8988T (cell line): ENCODE measurements around the gene PSMD14.

ENCODE experiments used
- DNase-seq: peaks from one replicate; pipeline ENCODE4 v3.0.0; 2011

PSMD14 gene

DNA sequence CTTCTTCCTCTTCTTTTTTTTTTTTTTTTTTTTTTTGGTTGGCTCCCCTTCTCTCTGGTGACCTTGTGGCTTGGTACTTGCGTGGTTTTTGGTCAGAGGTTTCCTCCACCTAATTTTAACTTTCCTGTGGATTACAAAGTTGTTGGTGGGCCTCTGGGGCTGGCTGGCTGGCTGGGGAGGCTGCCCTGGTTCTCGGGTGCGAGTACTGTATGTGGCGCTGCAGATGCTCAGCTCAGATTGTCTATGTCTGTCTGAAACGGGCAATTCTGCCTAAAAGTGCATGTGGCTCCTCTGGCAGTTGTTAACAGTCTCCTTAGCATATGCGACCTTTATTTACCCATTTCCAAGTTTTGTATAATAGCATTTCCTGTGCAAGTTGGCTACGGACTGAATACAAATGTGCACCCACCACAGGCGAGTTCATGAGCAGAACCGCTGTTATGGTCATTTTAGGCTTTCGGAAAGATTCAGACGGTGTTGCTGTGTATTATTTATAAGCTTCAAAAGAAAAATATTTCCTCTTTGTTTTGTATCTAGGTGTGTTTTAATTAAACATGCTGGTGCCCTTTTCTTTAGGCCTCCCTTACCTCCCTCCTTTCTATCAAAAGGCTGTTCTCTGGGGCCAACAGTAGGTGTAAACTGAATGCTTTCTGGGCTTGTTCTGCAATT lies 112.3 kb downstream of the PSMD14 start:
- no peak for DNase-seq

DNA sequence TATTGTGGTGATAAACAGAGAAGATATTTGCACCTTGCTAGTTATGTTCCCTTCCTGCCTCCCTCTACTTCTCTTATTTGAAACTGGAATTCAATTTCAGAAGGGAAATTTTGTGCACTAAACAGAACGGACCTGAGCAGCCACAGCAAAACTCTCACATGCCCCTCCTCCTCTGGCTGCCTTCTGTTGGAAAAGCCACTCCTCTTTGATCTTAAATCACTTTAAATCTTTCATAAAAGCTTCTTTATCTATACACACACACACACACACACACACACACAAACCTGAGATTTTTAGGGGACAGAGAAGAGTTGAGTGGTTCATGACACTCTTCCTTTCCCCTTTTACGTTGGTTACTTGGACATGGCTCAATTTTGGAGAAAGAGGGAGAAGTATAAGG lies 113.5 kb downstream of the PSMD14 start:
- DNase-seq: no peak

DNA sequence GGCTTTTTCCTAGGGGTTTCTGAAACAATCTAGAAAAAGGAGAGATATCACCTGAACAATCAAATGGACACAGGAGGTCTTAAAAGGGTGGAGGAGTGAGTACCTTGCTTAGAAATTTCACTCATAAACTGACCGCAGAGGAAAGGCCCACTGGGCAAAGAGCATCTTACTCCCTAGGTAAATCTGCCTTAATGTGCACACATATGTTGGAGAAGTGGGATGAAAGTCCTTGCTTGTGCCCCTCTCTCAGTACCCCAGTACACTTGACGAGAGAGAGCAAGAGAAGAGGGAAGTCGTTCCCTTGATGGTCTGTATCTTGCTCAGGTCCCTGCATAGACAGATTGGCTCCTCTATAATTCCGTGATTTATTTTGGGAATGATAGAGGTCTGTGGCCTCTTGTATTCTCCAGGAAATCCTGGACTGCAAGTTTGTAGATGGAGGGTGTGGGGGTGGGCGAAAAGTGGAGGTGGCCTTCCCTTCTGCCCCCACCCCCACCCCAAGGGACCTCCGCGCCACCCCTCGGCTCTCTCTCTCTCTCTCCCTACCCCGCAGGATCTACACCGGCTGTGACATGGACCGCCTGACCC lies 114.7 kb downstream of the PSMD14 start:
- no peak for DNase-seq

DNA sequence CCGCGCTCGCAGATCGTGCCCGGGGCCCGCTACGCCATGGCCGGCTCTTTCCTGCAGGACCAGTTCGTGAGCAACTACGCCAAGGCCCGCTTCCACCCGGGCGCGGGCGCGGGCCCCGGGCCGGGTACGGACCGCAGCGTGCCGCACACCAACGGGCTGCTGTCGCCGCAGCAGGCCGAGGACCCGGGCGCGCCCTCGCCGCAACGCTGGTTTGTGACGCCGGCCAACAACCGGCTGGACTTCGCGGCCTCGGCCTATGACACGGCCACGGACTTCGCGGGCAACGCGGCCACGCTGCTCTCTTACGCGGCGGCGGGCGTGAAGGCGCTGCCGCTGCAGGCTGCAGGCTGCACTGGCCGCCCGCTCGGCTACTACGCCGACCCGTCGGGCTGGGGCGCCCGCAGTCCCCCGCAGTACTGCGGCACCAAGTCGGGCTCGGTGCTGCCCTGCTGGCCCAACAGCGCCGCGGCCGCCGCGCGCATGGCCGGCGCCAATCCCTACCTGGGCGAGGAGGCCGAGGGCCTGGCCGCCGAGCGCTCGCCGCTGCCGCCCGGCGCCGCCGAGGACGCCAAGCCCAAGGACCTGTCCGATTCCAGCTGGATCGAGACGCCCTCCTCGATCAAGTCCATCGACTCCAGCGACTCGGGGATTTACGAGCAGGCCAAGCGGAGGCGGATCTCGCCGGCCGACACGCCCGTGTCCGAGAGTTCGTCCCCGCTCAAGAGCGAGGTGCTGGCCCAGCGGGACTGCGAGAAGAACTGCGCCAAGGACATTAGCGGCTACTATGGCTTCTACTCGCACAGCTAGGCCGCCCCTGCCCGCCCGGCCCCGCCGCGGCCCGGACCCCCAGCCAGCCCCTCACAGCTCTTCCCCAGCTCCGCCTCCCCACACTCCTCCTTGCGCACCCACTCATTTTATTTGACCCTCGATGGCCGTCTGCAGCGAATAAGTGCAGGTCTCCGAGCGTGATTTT lies 115.5 kb downstream of the PSMD14 start:
- DNase-seq: no peak

DNA sequence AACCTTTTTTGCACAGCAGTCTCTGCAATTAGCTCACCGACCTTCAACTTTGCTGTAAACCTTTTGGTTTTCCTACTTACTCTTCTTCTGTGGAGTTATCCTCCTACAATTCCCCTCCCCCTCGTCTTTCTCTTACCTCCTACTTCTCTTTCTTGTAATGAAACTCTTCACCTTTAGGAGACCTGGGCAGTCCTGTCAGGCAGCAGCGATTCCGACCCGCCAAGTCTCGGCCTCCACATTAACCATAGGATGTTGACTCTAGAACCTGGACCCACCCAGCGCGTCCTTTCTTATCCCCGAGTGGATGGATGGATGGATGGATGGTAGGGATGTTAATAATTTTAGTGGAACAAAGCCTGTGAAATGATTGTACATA lies 116.2 kb downstream of the PSMD14 start:
- no peak for DNase-seq

DNA sequence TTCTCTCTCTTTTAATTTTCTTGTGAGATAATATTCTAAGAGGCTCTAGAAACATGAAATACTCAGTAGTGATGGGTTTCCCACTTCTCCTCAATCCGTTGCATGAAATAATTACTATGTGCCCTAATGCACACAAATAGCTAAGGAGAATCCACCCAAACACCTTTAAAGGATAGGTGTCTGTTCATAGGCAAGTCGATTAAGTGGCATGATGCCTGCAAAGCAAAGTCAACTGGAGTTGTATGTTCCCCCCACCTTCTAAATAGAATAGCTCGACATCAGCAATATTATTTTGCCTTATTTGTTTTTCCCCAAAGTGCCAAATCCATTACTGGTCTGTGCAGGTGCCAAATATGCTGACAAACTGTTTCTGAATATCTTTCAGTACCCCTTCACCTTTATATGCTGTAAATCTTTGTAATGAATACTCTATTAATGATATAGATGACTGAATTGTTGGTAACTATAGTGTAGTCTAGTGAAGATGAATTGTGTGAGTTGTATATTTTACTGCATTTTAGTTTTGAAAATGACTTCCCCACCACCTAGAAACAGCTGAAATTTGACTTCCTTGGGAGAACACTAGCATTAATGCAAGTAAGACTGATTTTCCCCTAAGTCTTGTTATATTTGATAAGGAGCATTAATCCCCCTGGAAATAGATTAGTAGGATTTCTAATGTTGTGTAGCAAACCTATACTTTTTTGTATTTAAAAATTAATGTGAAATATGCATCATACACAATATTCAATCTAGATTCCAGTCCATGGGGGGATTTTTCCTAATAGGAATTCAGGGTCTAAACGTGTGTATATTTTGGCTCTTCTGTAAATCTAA lies 116.9 kb downstream of the PSMD14 start:
- no peak for DNase-seq

DNA sequence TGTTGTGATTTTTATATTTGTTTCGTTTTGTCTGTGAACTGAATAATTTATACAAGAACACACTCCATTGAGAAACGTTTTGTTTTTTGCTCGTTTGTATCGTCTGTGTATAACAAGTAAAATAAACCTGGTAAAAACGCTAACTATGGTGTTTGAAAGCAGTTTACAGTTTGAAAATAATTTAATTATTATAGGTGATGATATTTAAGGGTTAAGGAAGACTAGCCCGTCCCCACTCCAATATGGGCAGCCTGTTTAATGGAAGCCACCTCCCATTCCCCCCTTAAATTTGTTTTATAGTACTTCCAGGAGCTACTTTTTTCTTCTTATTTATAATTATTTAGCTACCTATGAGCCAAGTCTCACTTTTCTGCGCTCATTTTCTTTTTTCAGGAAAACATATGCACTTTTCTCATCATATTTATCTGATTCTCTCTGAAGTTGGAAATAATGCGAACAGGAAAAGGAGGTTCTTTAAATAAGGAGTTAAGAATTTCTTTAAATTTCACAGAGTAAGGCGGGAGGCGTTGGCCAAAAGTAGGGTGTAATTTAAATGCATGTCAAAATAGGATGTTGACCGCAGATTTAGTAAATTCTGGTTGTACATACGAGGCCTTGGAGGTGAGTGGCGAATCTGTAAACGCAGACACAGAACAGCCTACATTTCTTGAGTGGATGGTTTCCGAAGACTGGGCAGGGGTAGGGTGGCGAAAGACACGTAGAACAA lies 117.7 kb downstream of the PSMD14 start:
- DNase-seq: no peak

DNA sequence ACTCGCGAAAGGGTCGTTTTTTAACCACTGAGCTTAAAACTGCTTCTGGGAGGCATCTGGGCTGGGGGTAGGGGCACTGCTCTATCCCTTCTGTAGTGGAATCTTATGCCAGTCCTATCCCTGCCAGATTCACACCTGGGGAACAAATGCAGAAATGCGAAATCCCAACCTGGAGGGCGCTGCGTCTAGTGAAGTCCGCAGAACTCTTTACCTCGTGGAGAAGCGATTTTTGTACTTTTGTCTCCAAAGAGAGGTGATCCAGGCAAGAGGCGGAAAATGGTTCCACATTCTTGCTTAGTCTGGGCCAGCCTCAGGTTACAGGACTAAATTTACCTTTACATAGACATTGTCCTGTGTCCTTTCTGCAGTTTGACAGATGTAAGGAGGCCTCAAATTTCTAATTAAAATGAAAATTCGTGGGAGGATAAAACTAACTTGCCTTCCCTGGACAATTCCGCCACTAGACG lies 118.3 kb downstream of the PSMD14 start:
- DNase-seq: no peak

DNA sequence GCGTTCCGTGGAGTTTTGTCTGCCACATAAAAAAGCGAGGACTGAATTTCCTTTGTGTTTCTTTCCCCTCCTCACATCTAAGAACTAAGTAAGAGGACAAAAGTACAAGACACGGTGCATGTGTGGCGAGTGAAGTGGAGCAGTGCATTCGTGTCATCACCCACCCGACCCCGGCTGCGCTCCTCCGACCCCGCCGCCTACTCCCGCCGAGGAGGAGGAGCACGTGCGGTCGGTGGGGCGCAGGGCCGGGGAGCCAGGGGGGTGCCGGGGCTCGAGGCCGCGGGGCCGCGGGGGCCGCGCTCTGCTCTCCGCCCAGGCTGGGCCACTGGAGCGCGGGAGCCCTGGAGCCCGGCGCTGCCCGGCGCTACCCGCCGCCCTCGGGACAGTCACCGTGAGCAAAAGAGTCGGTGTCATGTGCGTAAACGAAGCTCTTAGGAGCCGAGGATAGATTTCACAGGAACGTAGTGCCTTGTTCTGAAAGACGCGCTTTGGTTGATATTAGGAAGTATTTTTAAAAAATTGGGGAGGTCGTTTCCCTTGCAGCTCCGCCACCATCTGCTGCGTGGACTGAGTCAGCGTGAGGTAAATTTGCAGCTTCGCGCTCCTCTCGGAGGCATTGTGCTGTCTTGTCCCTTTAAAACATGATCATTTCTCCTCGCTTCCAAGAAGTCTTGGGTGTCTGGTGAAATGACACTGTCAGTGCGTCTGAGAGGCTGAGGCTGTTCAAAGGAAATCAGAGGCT lies 118.9 kb downstream of the PSMD14 start:
- DNase-seq: no peak

DNA sequence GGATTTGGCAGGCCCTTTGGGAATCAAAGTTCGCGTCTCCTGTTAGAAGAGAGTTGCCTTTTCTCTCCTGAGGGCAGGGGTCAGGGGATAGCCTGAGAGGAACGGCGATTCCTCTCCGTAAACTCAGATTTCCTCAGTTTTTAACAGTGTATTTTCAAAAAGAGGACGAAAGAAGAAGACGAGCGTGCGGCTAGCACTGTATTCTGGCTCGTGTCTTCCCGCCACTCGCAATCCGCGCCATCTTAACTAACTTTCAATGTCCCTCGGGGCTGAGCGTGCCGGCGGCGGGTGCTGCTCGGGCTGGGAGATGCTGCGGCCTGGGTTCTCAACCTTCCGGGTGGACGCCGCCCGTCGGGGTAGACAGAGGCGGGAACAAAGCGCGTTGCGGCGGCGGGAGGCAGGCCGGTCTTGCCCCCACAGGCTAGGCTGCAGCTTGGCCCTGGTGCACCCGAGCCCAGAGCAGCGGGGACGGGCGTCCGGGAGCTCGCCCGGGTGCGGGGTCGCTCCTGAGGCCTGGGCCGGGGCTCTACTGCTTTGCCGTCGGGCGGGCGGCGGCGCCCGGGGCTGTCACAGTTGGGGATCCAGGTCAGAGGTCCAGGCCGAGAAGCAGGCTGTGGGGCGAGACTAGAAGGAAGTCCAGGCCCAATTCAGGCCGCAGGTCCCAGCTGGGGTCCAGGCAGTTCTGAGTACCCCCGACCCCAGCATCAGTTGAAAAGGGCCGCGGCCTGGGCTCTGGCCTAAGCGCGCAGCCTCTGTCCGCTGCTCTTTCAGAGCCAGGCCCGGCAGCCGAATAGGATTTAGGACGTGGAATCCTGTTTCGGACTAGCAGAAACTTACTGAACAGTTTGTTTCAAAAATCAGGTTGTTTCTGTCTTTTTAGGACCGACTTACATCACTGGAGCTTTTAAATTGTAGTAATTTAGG lies 119.7 kb downstream of the PSMD14 start:
- no peak for DNase-seq

DNA sequence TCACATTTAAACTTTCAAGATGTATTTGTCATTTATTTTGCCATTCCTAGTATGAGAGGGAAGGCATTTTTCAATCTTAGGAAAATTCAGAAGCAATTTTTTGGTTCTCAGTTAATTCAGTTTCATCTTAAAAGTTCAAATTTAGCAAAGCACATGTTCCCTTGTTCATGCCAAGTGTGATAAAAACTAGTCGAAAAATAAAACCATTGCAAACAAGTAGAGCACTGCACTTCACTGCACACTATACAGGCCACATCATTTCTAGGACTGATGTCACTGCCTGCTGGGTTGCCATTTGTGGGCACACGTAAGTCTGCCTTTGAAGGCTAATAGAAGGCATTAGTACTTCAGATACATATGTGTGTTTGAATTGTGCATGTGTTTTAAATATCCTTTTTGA lies 122.2 kb downstream of the PSMD14 start:
- DNase-seq: no peak

DNA sequence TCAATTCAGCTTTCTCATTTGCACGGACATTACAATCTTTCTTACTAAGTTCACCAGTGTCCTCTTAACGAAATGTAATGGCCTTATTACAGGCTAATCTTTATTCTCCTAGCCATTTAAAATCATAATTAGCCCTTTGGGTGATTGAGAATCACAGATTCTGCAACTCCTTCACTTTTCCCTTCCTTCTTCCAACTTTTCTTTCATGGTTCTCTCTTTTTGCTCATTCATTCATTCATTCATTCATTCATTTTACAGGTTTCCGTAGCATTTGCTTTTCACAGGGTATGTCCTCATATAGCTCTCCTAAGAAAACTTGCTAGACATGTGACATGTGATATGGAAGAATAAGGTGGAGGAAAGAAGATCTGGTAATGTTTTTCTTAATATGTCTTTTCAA lies 123.9 kb downstream of the PSMD14 start:
- no peak for DNase-seq

DNA sequence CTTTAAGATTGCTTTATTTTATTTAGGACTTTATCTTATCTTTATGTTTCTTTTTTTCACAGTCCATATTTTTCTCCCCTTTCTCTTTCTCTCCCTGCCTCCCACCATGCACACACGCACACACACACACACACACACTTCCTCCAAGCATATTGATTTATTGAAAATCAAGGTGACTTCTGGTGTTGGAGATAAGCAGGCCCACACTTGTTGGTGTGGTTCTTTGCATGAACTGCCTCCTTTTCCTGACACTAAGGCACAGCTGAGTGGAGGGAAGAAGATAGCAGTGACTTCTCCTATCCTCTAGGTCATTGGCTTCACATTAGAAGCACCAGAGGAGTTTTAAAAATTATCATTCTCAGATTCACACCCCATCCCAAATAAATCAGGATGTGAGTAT lies 125.9 kb downstream of the PSMD14 start:
- no peak for DNase-seq

DNA sequence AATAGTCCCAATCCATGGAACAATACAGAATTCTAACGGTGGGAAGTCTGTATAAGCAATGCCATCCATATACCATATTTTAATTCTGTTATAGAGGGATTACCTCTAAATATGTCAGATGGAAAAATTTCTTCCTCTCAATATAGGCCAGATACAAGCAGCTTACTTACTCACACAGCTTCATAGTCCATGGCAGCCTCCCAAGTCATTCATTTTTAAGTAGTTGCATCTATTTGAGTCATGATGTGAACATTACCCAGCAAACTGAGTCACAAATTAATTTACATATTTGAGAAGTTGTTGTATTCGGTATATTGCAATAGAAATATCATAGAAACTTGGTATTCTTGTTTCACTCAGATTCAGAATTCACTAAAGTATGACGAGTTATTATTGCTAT lies 128.2 kb downstream of the PSMD14 start:
- no peak for DNase-seq

DNA sequence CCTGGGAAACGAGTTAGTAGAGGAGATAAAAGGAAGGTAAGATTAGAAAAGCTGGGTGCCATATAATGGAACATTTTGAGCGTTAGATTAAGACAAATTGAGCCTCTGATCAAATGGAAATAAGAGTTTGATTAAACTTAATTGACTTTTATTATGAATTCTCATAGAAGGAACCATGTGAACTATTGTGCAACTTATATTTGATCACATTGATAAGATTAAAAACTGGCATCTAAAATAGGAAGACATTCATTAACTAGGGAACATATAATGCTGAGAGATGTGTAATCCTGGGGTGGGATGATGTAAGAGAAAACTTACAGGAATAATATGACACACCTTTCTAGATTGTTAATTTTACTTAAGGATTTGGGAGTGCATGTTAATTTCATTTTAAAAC lies 130.4 kb downstream of the PSMD14 start:
- DNase-seq: no peak

DNA sequence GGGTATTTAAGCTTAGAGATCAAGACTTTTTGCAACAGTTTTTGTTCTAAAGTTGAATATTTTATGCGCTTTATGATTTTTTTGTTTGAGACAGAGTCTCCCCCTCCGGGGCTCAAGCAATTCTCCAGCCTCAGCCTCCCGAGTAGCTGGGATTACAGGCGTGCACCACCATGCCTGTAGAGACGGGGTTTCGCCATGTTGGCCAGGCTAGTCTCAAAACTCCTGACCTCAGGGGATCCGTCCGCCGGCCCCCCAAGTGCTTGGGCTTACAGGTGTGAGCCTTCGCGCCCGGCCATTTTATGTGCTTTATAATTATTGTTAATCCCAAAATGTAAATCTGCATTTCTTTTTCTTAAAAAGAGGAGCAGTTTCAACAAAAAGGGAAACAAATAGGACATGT lies 136.9 kb downstream of the PSMD14 start:
- no peak for DNase-seq

DNA sequence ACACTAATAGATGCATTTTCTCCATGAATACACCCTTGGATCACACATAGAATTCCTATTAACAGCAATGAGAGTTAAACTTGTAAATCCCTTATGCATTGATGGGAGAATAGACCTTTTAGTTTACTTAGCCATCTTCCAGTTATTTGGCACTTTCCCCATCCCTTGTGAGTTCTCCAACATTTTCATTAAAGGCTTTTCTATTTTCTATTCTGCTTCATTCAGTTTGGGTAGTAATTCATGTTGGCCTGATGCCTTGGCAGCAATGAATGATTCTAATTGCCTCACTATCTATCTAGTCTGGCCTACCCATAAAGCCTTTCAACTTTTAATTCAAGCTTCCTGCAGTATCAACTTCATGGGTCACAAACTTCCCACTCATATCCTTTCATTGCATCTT lies 140.2 kb downstream of the PSMD14 start:
- DNase-seq: no peak
